Thymus (tissue), 14 donors: ENCODE results near the gene C1orf167. TPM values are rescaled to one million over a fixed set of nuclear protein-coding genes. Genes with fewer than 3 reads are reported as not detected.
A peak's percentile ranks its signal among the peaks of the same experiment; 100 is the strongest.

Source experiments
- DNase-seq, 9 donors: peaks; one replicate each; pipeline ENCODE4 v3.0.0-alpha.2; 2013; ENCODE audit warnings: low spot score in 9 of 9, low read depth in 6 of 9, missing footprints in 1 of 9
- H3K27ac ChIP-seq, 2 donors: one replicate each; pipeline ENCODE4 v1.5.1; 2013; ENCODE audit warnings: control low read depth in 1 of 2, low read depth in 1 of 2, low read length in 1 of 2, mild to moderate bottlenecking in 1 of 2, moderate library complexity in 1 of 2
- H3K27me3 ChIP-seq, 2 donors: one replicate each; pipeline ENCODE4 v1.5.1; 2013; ENCODE audit warnings: low read length in 1 of 2; ENCODE audit not compliant: control insufficient read depth in 2 of 2, insufficient read depth in 1 of 2
- H3K36me3 ChIP-seq, 2 donors: one replicate each; pipeline ENCODE4 v1.5.1; 2013; ENCODE audit warnings: low read length in 1 of 2, mild to moderate bottlenecking in 1 of 2, moderate library complexity in 1 of 2; ENCODE audit not compliant: control insufficient read depth in 2 of 2, insufficient read depth in 2 of 2
- H3K4me1 ChIP-seq, 2 donors: one replicate each; pipeline ENCODE4 v1.5.1; 2013; ENCODE audit warnings: low read length in 2 of 2; ENCODE audit not compliant: control insufficient read depth in 2 of 2, insufficient read depth in 2 of 2
- H3K4me3 ChIP-seq, 2 donors: one replicate each; pipeline ENCODE4 v1.5.1; 2013; ENCODE audit warnings: low read length in 2 of 2, control low read depth in 1 of 2, mild to moderate bottlenecking in 1 of 2
- H3K9me3 ChIP-seq, 2 donors: one replicate each; pipeline ENCODE4 v1.5.1; 2013; ENCODE audit warnings: low read length in 1 of 2, mild to moderate bottlenecking in 1 of 2; ENCODE audit not compliant: control insufficient read depth in 2 of 2, insufficient read depth in 1 of 2
- WGBS: extraction: QIAGEN DNeasy Blood & Tissue Kit; methylation state at CpG from one replicate; pipeline ENCODE4 v1.1.7; 2013; 5-methylcytosine and 5-hydroxymethylcytosine counted together
- long read RNA-seq, 10 donors: transcript quantifications; one replicate each; lab custom pipeline, GENCODE V29; 2026
- polyA plus RNA-seq: library from polyadenylated mRNA; stranded (reverse); fragments of 200-250 nt; gene quantifications from one replicate; pipeline ENCODE4 v1.2.3, GENCODE V29; 2013
- total RNA-seq: library from RNA; stranded (reverse); fragments of 120-200 nt; gene quantifications from one replicate; pipeline ENCODE4 v1.2.4, GENCODE V29; 2013
- donor health status: healthy.

Gene C1orf167, protein sequence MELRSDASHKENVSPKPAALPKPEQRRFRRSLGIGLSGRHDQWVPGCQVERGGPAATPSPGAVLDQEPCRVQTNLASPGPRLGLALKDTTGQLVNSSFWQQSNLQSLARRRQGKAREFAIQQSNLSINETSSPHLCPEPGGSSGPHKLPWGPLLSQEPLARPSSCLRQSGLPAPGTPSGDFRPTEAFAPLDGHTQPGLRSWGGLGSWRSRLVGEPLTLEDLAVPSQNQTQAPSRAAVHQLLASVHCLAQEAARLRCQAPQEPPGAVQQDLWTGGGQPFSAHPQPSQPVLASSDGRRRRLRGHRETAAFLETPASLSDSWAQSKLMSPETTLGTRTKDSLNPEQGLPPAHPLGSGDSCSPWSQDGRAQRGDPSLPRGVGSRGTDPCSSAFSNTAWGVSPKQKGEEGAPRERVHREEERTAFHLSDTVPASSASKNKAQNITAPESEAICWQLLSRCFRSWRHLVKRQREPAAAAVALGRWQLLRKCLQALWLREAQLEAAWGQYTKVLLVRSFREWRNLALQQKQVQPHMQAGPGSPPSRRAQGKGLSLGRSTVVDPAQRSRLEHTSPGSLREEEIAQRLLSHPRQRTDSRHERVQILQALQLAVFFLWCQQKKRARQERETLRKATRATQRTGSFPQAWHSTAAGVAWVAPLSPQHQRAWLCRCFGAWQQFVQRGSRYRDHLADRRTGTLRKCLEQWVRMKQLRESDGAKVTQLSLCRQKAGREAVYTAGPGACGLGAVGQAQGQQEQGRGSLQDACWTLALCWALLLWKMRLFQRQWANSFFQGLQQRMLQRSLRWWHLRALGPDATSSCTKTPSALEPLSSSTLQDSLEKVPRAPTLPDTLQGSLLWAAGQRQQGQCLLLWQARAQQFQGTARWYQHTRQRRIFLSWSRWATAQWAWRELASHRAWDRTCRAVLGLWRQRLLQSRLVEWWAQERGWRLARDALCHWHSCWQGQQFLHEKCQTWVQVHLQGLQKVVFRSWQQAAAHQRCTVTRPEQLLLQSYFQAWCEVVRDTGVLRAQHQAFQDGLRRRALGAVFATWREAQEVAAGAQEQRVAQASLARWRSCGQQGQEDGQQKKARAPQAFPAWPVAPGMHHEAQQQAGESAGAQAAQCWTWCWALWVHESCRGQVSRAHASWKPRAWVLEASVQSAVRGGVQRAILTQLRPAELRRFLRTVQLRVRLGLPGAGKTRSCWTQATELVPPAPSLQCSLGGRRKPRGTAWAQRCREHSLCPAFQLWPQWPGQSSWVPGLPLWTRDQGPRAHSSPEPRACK (N-terminal part only)
- total RNA-seq (0.14 TPM), polyA plus RNA-seq (1.5 TPM)
- long read RNA-seq, donor 1 = 0 reads
- long read RNA-seq, donor 2 = 0 reads
- long read RNA-seq, donor 3 = 0 reads
- long read RNA-seq, donor 4, partial matches to known transcripts = 19 of 19 reads
- long read RNA-seq, donor 4, other reads (novel, unspliced or antisense) = 0 of 19 reads
- long read RNA-seq, donor 5 = 0 reads
- long read RNA-seq, donor 6 = 0 reads
- long read RNA-seq, donor 7 = 0 reads
- long read RNA-seq, donor 8 = 0 reads
- long read RNA-seq, donor 9 = 0 reads
- long read RNA-seq, donor 10 = 0 reads

DNA sequence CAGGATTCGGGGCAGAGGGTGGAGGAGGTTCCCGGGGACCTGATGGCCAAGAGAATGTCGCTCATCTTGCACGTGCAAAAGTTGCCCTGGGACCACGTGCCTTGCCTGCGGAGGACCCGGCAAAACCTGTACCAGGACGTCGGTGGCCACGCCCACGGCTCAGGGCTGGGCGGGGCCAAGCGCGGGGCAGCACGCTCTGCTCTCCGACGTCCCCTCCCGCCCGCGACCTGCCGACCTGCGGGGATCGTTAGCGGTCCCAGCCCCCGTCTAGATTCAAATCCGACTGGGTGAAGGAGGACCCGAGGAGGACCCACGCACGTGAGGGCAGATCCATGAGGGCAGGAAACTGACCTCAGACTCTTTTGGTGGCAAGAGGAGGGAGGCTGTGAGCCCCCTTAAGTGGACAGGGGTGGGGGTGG lies at the start of gene C1orf167:
Gene C1orf167, plus strand, starts transcription at position 206 of the 419 bp plus-strand sequence. CDS start 2,208 bp downstream, outside the sequence.
- Histone ChIP-seq H3K9me3 (no peaks in the 10 kb centered on the region), H3K27ac (no peak within 1 kb of the TSS), H3K27me3 (peaks cover 3 to 30% of the 10 kb centered on the region in 2 donors), H3K4me3 (no peak within 1 kb of the TSS), H3K4me1 (peaks cover 0 to 2% of the 10 kb centered on the region in 2 donors), H3K36me3 (no peaks in the 10 kb centered on the region)
- DNase-seq = peak in 1 of 9 donors; percentile 16
- 9% methylated on average over 29 of the region's 29 CpGs for WGBS

GRCh38 chr1:11712285-11712684 lies 49.7 kb upstream of the C1orf167 start:
- H3K27me3 ChIP-seq = peaks cover 0 to 26% of the 10 kb centered on the region in 2 donors
- H3K27ac ChIP-seq = no peak overlapping the region
- WGBS = 95% methylated on average over 8 of the region's 8 CpGs
- H3K4me3 ChIP-seq = no peak overlapping the region
- no peaks in the 10 kb centered on the region for H3K36me3 ChIP-seq
- no peak for DNase-seq
- no peaks in the 10 kb centered on the region for H3K9me3 ChIP-seq
- no peaks in the 10 kb centered on the region for H3K4me1 ChIP-seq

GRCh38 chr1:11713095-11713494 lies 48.9 kb upstream of the C1orf167 start:
- DNase-seq = no peak
- Histone ChIP-seq H3K9me3 (no peaks in the 10 kb centered on the region), H3K27me3 (peaks cover 0 to 17% of the 10 kb centered on the region in 2 donors), H3K4me3 (no peak overlapping the region), H3K36me3 (no peaks in the 10 kb centered on the region), H3K27ac (no peak overlapping the region), H3K4me1 (no peaks in the 10 kb centered on the region)
- WGBS = 93% methylated on average over 11 of the region's 11 CpGs

- DNase-seq = no peak
- H3K27me3 ChIP-seq = peaks cover 0 to 14% of the 10 kb centered on the region in 2 donors
- peaks cover 0 to 12% of the 10 kb centered on the region in 2 donors for H3K4me1 ChIP-seq
- no peaks in the 10 kb centered on the region for H3K36me3 ChIP-seq
- WGBS = 93% methylated on average over 24 of the region's 24 CpGs
- H3K4me3 ChIP-seq = no peak overlapping the region
- no peak overlapping the region for H3K27ac ChIP-seq
- no peaks in the 10 kb centered on the region for H3K9me3 ChIP-seq
Measured at GRCh38 chr1:11714831-11715575, 47.0 kb upstream of the C1orf167 start.

DNA sequence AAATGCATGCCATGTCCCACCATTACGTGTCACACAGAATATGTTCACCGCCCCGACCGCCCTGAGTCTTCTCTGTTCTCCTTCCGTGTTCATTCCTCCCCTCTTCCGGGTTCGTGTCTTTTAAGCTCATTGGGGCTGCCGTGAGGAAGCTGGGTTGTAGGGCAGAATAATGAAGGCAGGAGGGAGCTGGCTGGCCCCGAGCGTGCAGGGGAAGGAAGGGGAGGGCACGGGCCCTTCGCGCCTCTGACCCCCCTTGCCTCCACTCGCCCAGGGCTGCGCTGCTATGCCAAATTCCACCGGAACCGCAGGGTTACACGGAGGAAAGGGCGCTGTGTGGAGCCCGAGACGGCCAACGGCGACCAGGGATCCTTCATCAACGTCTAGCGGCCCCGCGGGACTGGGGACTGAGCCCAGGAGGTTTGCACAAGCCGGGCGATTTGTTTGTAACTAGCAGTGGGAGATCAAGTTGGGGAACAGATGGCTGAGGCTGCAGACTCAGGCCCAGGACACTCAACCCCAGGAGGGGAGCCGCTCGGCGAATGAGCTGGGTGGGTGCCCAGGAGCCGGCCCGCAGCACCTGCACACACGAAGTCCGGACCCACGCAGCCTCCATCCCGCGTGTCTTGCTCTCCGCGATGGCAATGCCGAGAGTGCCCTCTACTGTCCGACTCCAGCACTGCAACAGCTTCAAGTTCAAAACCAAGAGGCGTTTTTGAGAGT lies 42.5 kb upstream of the C1orf167 start:
- Histone ChIP-seq H3K9me3 (no peaks in the 10 kb centered on the region), H3K4me3 (peak overlapping the region; percentile 53 to 55), H3K4me1 (peaks cover 0 to 13% of the 10 kb centered on the region in 2 donors), H3K27me3 (peaks cover 0 to 12% of the 10 kb centered on the region in 2 donors), H3K36me3 (no peaks in the 10 kb centered on the region), H3K27ac (peak overlapping the region; percentile 82 to 94)
- WGBS = 1% methylated on average over 44 of the region's 44 CpGs
- DNase-seq = peak; percentile 50 to 88 (median 76)

DNA sequence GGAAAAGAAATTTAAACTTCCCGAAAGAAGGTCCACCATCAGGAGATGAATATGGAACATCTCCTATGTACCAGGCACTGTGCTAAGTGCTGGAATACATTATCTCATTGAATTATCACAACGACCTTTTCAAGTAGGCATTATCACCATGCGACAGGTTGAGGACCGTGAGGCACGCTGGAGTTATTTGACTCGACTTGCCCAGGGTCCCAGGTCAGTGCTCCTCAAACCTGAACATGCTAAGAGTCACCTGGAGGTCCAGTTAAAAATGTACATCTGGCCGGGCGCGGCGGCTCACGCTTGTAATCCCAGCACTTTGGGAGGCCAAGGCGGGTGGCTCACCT lies 42.0 kb upstream of the C1orf167 start:
- H3K27me3 ChIP-seq = peaks cover 0 to 9% of the 10 kb centered on the region in 2 donors
- H3K4me3 ChIP-seq = no peak overlapping the region
- no peaks in the 10 kb centered on the region for H3K9me3 ChIP-seq
- peaks cover 0 to 13% of the 10 kb centered on the region in 2 donors for H3K4me1 ChIP-seq
- no peak overlapping the region for H3K27ac ChIP-seq
- 82% methylated on average over 12 of the region's 12 CpGs for WGBS
- no peaks in the 10 kb centered on the region for H3K36me3 ChIP-seq
- no peak for DNase-seq

DNA sequence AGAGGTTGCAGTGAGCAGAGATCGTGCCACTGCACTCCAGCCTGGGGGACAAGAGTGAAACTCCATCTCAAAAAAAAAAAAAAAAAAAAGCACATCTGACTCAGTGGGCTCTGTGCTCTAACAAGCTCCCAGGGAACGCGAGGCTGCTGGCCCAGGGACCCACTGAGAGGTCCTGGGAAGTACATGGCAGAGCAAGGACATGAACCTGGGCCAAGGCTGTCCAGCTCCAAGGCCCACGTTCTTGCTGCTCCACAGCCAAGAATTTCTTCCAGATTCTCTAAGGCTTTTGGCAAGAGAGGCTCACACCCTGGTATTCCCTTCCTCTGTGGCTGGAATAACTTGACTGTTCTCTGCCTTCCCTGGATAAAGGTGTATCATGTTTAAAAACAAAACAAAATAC lies 41.5 kb upstream of the C1orf167 start:
- Histone ChIP-seq H3K27ac (no peak overlapping the region), H3K4me3 (no peak overlapping the region), H3K9me3 (no peaks in the 10 kb centered on the region), H3K36me3 (no peaks in the 10 kb centered on the region), H3K27me3 (peaks cover 0 to 6% of the 10 kb centered on the region in 2 donors), H3K4me1 (peaks cover 0 to 15% of the 10 kb centered on the region in 2 donors)
- DNase-seq = no peak
- 94% methylated on average over 4 of the region's 4 CpGs for WGBS
